ENCODE measurements around the gene LNP1.
"Not testable (repeated sequence)": the region's sequence is repeated elsewhere in the genome, so short reads cannot be mapped to it uniquely, and the experiment has no call there.

Gene LNP1

DNA sequence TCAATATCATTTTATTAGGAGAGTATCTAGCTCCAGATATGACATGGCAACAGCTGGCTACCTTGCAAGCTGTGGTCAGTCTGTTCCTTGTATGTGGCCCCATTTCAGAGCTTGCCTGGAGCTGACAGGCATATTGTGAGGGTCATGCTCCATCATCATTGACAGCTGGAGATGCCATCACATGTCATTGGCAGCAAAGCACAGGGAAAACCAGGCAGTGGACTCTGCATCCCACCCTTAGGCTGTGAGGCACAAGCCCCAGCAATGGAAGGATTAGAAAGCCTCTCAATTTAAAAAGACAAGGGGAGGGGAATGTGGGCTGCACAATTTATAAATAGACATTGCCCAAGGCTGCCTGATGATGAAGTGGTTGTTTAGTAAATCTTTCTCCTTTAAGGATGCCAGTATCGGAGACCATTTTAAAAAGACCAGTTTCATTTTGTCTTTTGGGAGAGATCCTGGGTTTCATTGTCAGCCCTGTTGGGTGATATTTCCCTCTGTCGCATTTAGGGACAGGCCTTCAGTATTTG, 27.9 kb downstream of the LNP1 start:
- DNase-seq (ENCODE audit: low spot score), result no peak

DNA sequence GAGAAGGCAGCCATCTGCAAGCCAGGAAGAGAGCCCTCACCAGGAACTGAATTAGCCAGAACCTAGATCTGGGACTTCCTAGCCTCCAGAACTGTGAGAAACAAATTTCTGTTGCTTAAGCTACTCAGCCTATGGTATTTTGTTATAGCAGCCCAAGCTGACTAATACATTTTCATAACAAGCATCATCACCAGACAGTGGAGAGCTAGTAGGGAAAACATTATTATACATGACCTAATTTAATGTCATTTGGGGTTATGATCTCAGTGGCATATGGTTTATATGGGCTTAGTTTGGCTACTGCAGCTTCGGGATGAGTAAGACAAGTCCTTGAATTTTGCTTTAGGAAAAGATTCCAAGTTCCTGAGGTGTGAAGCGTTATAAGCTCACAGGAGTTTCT, 35.6 kb downstream of the LNP1 start:
- peak; percentile 7 for DNase-seq (ENCODE audit: low spot score)

DNA sequence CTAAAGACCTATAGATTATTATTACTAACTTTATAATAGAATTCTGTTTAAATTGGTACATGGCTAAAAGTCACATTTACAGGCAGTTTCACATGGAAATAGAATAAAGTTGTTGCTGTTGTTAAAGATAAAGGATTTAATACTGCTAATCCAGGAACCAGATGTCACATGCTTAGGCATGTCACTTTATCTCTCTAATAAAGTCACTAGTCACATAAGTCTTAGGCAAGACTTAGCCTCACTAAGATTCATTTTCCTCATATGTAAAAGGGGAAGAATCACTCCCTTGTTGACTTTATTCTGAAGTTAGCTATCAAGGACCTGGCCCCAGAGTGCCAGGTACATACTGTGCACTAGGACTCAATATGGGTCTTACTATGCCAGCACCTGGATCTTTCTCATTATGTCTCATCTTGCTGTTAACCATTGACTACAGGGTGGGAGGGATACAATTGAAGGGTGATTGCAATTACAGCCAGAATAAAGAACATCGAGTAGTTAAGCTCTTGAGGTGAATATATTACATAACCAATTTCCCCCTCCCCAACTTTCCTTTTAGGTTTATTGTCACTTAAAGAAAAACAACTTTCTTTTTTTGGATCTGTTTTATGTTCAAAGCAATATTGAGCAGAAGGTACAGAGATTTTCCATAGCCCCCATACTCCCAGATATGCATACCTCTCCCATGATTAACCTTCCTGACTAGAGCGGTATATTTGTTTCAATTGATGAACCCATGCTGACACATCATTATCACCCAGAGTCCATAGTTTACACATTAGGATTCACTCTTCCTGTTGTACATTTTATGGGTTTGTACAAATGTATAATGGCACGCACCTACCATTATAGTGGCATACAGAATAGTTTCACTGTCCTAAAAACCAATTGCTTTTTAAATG, 36.6 kb downstream of the LNP1 start:
- peak; percentile 43 for DNase-seq (ENCODE audit: low spot score)

DNA sequence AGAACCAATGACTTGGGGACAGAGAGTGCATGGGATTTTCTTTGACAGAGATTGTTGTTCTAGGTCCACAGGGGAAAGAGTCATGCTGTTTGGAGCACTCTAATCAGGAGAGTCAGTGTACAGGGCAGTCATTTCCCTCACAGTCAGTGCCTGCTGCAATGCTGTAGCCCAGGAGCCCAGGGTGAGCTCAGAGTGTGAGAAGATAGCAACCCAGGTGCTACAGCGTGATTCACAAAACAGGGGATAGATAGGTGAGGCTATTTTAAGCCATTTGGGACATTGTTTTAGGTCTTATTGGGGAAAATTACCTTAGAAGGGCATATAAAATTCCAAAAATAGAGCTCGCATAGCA, 37.3 kb downstream of the LNP1 start:
- peak; percentile 30 for DNase-seq (ENCODE audit: low spot score)

DNA sequence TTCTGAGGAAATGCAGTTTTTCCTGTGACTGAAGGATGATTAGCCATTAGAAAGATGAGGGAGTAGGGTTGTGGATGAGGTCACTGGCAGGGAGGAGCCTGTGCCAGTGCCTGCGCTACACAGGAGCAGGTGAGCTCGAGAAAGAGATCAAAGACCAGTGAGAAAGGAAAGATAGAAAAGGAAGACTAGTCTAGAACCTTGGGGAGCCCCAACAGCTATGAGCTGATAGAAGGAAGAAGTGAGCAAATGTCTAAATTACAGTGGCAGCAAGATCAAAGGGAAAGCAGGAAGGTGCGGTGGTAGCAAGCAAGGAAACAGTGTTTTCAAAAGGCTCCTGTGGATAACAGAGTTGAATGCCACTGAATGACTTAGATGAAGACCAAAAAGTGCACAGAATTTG, 39.6 kb downstream of the LNP1 start:
- no peak for DNase-seq (ENCODE audit: low spot score)

DNA sequence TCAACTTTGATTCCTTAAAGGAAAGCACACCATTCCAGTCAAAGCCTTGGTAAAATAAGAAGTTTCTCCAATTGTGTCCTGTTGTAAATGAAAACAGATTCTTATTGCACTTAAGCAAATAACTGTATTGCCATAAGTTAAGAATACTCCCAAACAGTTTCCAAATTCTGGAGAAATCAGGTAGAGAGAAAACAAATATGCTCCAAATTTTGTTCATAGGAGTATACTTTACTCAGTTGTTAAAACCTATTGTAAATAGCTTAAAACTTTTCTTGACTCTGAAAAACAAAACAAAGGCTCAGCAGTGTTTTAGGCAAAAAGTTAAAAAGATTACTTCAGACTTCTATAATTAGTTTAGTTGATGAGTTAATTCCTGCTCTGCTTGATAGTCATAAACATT, 42.4 kb downstream of the LNP1 start:
- DNase-seq (ENCODE audit: low spot score), result no peak

DNA sequence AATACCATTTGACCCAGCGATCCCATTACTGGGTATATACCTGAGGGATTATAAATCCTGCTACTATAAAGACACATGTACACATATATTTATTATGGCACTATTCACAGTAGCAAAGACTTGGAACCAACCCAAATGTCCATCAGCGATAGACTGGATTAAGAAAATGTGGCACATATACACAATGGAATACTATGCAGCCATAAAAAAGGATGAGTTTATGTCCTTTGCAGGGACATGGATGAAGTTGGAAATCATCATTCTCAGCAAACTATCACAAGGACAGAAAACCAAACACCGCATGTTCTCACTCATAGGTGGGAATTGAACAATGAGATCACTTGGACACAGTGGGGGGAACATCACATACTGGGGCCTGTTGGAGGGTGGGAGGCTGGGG, 45.7 kb downstream of the LNP1 start:
- not testable (repeated sequence) for DNase-seq (ENCODE audit: low spot score)

DNA sequence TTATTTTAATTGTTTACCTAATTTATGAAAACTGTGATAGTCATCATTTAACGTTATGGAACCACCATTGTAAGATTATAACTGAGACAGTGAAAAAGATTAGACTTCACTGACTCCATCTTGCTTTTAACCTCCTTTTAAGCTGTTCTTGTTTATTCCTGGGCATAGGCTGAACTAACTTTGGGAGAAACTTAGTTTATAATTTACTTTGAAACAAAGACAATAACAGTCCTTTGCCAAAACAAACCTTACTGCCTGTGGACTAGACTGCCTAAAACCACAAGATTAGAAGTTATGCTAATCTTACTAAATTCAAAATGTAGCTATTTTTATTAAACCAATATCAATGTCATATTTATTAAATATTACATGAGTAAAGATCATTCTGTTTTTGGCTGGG, 46.7 kb downstream of the LNP1 start:
- DNase-seq (ENCODE audit: low spot score), result no peak

DNA sequence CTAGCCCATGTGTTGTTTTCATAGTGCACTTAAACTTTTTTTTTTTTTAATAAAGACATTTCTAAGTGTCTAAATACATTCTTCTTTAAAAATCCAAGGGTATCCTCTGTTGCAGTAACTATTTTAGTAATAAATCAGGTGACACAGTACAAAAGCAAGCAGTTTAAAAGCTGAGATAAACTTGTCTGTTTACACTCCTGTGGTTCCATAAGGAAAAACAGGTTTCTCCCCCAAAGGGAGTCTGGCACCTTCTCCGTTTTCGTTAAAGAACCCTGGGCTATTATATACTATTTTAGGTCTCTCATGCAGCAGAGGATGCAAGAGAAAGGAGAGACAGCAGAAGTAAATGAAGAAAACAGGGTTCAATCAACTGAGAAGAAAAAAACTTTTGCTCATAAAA, 47.9 kb downstream of the LNP1 start:
- no peak for DNase-seq (ENCODE audit: low spot score)

DNA sequence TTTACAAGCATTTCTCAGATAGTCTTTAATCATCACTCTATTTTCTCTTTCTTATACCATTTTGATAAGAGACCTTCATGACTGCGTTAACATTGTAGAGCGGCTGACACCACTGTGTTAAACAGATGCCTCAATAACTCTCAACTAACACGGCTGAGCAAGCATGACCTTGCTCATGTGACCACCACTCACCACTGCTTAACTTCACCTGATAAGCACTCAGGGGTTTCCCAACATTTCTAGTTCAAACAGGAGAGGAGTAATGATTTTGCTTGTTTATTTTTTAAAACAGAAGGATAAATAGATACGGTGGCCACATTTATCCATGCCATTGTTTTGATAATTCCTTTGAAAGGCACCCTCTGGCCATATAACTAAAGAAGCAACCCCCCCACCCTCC, 53.3 kb downstream of the LNP1 start:
- no peak for DNase-seq (ENCODE audit: low spot score)

DNA sequence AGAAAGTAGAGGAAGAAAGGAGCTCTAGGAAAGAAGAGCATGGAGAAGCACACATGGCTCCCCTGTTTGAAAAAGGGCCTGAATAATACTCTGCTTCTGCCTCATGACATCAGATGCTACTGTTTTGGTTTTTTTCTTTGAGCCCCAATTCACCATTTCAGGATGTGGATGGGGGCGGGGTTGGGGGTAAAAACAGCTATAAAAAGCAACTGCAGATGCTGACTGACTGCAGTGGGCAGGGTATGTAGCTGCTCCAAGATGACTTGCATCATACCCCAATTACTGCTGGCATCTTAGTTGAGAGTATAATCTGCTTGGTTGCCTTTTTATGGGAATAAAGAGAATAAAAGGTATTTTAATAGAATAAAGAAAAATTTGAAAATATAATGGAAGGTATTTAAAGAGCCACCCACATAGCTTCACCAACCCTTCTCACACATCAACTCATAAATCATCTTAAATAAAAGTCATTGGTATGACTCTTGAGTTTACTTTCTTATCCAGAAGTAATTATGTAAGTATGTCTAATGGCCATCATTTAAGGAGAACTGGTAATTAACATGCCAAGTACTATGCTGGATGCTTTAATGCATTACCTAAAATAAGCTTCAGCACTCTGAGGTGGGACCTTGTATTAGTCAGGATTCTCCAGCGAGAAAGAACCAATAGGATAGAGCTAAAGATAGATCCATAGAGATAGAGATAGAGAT, 54.7 kb downstream of the LNP1 start:
- no peak for DNase-seq (ENCODE audit: low spot score)

DNA sequence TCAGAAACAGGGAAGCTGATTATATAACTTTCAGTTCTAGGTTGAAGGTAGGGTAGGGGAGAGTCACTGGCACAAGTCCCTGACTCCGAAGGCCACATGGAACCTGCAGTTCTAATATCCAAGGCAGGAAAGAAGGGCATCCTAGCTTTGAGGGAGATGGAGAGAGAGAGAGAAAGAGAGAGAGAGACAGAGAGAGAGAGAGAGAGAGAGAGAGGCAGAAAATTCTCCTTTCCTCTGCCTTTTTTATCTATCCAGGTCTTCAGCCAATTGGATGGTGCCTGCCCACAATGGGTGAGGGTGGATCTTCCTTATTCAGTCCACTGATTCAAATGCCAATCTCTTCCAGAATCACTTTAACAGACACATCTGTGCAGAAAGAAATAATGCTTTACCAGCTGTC, 55.4 kb downstream of the LNP1 start:
- no peak for DNase-seq (ENCODE audit: low spot score)

DNA sequence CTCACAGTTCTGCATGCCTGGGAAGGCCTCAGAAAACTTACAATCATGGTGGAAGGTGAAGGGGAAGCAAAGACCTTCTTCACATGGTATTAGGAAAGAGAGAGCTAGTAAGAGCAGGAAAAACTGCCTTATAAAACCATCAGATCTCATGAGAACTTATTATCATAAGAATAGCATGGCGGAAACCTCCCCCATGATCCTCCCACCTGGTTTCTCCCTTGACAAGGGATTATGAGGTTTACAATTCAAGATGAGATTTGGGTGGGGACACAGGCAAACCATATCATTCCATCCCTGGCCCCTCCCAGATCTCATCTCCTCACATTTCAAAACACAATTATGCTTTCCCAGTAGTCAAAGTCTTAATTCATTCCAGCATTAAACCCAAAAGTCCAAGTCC, 56.5 kb downstream of the LNP1 start:
- no peak for DNase-seq (ENCODE audit: low spot score)

DNA sequence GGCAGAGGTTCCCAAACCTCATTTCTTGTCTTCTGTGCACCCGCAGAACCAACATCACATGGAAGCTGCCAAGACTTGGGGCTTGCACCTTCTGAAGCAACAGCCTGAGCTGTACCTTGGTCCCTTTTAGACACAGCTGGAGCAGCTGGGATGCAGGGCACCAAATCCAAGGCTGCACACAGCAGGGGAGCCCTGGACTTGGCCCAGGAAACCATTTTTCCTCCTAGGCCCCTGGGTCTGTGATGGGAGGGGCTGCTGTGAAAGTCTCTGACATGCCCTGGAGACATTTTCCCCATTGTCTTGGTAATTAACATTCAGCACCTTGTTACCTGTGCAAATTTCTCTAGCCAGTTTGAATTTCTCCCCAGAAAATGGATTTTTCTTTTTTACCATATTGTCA, 57.5 kb downstream of the LNP1 start:
- no peak for DNase-seq (ENCODE audit: low spot score)

DNA sequence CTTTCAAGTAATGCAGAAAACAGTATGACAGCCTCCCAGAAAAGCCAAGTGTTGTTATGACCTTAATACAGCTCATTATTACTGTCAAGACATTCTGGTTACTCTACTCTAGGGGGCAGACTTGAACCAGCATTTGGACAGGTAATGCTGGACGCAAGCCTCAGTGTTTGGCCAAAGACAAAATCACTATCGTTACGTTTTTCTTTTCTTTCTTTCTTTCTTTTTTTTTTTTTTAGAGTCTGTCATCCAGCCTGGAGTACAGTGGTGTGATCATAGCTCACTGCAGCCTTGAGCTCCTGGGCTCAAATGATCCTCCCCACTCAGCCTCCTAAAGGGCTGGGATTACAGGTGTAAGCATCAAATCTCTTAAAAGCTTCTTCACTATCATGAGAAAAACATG, 61.7 kb downstream of the LNP1 start:
- DNase-seq (ENCODE audit: low spot score), result peak; percentile 39

DNA sequence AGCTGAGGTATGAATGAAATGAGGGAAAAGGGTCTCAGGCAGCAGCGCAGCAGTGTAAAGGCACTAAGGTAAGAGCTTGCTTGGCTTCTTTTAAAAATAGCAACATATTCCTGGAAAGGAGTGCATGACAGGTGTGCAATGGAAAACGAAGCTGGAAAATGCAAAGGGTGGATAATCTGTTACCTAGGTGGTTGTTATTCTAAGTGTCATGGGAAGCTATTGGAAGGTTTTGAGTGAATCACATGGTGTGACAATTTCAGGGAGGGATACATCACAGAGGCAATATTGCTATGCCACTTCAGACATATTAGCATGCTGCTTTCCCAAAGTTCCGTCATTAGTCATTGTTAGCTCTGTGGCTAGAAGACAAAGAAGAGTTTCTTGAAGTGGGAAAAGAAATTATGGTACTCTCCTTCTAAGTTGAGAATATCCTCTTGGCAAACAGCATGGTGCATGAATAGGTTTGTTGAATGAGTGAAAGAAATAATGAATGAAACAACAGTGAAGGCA, 62.4 kb downstream of the LNP1 start:
- DNase-seq (ENCODE audit: low spot score), result no peak

DNA sequence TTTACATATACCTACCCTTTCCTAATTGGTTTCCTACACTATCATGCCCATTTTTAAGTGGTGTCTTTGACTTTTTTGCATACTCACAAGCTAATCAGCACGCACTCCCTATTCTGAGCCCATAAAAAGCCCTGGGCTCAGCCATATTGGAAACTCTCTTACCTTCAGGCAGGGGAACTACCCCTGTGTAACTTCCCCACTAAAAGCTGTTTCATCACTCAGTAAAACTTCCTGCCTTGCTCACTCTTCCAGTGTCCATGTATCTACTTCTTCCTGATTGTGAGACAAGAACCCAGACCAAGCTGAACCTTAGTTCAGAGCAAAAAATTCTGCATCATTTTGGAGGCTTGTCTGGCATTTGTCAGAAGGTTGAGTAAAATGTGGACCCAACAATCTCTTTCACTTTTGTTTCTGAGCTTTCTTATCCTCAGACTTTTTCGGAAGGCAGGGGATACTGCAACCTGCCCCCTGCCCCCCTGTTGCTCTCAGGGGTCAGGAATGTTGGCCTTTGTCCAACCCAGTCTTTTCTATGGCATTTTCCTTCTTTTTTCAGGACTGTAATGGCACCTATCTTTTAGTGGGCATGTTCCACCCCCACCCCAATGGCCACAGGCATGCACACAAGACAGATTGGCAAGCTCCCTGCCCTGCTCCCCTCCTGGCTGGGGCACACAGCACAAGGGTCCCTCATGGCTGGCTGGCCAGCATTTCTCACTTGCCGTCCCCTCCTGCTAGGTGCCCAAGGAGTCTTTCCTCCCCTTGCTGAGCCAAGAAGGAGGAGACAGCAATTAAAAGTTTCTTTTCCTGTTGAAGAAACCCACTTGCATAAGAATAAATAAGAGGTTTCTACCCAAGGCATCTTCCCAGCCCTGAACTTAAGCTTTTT, 64.8 kb downstream of the LNP1 start:
- DNase-seq (ENCODE audit: low spot score), result no peak

DNA sequence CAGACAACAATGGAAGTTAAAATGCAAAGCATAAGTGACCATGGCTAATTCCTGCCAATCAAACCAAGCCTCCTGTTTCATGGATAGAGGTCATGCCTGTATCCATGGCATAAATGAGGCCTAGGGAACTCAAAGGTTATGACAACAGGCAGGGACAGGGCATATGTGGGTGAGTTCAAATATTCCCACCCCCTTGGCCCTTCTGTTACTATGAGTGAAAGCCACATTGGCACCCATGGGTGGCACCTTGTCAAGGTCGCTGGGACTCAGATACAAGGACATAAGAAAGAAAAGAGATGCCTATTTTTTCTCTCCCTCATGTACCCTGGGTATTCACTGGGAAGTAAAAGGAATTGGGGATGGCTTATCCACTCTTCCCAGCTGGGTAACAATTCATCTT, 65.8 kb downstream of the LNP1 start:
- no peak for DNase-seq (ENCODE audit: low spot score)

DNA sequence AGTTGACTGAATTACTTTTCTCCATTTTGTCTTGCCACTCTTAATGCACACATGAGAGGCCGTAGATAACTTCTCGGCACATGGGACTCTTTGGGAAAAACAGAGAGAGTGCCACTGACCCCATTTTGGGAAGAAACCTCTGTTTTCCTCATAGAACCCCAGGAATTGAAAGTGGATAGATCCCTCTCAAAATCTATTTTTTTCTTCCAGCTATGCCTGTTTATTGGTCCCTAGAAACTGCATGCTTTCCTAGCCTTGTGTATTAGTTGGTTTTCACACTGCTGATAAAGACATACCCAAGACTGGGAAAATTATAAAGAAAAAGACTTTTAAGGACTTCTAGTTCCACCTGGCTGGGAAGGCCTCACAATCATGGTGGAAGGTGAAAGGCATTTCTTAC, 67.3 kb downstream of the LNP1 start:
- no peak for DNase-seq (ENCODE audit: low spot score)

DNA sequence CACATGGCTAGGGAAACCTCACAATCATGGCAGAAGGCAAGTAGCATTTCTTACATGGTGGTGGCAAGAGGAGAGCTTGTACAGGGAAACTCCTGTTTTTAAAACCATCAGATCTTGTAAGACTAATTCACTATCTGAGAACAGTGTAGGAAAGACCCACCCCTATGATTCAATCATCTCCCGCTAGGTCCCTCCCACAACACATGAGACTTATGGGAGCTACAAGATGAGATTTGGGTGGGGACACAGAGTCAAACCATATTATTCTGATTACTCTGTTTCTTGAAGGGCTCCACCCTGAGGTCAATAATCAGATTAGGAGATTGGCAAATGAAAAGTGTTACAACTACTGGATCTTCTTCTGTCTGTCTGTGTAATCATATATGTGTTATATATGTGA, 69.6 kb downstream of the LNP1 start:
- DNase-seq (ENCODE audit: low spot score), result no peak

DNA sequence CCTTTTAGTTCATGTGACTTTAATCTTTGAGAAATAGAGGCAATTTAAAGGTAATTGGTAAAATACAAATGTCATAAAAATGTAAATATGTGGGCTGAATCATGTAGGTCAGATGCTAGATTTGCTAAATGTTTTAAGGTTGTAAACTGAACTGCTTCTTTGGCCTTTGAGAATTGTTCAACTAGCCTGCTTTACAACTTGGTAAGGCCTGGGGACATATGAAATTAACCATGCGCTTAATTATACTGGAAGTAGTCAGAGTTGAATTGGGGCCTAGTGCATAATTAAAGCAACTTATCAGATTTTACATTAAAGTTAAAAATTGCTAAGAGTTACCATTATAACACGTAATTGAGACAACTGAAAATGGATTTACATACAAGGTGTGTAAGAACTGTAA, 70.1 kb downstream of the LNP1 start:
- no peak for DNase-seq (ENCODE audit: low spot score)

DNA sequence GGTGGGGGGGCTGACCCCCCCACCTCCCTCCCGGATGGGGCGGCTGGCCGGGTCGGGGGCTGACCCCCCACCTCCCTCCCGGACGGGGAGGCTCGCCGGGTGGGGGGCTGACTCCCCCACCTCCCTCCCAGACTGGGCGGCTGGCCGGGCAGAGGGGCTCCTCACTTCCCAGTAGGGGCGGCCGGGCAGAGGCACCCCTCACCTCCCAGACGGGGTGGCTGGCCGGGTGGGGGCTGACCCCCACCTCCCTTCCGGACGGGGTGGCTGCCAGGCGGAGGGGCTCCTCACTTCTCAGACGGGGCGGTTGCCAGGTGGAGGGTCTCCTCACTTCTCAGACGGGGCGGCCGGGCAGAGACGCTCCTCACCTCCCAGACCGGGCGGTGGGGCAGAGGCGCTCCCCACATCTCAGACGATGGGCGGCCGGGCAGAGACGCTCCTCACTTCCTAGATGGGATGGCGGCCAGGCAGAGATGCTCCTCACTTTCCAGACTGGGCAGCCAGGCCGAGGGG, 76.6 kb downstream of the LNP1 start:
- not testable (repeated sequence) for DNase-seq (ENCODE audit: low spot score)
